Left ventricle myocardium inferior (tissue), 1 donor: ENCODE measurements around the gene FRMD6. TPM values are rescaled to one million over a fixed set of nuclear protein-coding genes. Genes with fewer than 3 reads are reported as not detected.

Experiments
- DNase-seq: peaks from one replicate; pipeline ENCODE4 v3.0.0-alpha.2; 2020
- H3K27ac ChIP-seq: fragments of 200-600 bp; replicated peaks from 2 replicates; pipeline ENCODE4 v1.8.0; 2021
- H3K27me3 ChIP-seq: fragments of 200-600 bp; 2 replicates; pipeline ENCODE4 v1.8.0; 2021; ENCODE audit warnings: low read depth
- H3K36me3 ChIP-seq: fragments of 200-600 bp; 2 replicates; pipeline ENCODE4 v1.8.0; 2021
- H3K4me1 ChIP-seq: fragments of 200-600 bp; 2 replicates; pipeline ENCODE4 v1.8.0; 2021
- H3K4me3 ChIP-seq: fragments of 200-600 bp; 2 replicates; pipeline ENCODE4 v1.8.0; 2021; ENCODE audit warnings: mild to moderate bottlenecking, moderate library complexity
- H3K9me3 ChIP-seq: fragments of 200-600 bp; replicated peaks from 2 replicates; pipeline ENCODE4 v1.8.0; 2021
- intact Hi-C: fragments of 100-400 bp; cut with micrococcal nuclease; formaldehyde crosslinking; loops from one replicate; pipeline ENCODE4 v1.11.0; 2022
- total RNA-seq: library from RNA; stranded (reverse); fragmentation: NEBNext Ultra II Directional; extraction: Animal tissue kit (Norgen Biotek cat#: 25700); gene quantifications from one replicate; pipeline ENCODE4 v1.2.1, GENCODE V29; 2021
- TF ChIP-seq, protein P1 (sequence below): fragments of 200-600 bp; IDR thresholded peaks from 2 replicates; pipeline ENCODE4 v1.8.0; 2021; ENCODE audit warnings: antibody characterized with exemption, mild to moderate bottlenecking, borderline replicate concordance
- donor health status: DM: no; HTN: yes; CAD: no; lungs with severe emphysema.

Gene FRMD6
- total RNA-seq, 1 donor from 2014 or later = 7.7 TPM

DNA sequence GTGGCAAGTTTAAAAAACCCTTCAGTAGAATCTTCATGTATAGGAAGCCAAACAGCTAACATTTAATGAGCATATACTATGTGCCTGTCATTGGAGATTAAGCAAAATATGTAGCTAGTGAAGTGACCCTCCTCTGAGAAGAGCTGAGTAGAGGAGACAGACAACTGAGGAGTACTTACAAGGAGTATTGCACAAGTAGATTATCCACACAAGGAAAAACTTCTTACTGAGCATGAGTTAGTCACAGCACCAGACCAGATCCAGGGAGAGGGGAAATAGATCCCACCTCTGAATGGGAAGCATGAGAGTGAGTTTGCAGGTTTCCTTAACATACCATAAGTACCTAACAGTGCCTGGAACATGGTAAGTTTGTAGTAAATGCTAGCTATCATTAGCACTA is 33.0 kb downstream of the FRMD6 start:
- TF ChIP-seq, protein P1, sequence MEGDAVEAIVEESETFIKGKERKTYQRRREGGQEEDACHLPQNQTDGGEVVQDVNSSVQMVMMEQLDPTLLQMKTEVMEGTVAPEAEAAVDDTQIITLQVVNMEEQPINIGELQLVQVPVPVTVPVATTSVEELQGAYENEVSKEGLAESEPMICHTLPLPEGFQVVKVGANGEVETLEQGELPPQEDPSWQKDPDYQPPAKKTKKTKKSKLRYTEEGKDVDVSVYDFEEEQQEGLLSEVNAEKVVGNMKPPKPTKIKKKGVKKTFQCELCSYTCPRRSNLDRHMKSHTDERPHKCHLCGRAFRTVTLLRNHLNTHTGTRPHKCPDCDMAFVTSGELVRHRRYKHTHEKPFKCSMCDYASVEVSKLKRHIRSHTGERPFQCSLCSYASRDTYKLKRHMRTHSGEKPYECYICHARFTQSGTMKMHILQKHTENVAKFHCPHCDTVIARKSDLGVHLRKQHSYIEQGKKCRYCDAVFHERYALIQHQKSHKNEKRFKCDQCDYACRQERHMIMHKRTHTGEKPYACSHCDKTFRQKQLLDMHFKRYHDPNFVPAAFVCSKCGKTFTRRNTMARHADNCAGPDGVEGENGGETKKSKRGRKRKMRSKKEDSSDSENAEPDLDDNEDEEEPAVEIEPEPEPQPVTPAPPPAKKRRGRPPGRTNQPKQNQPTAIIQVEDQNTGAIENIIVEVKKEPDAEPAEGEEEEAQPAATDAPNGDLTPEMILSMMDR = no peak
- no peak overlapping the region for H3K27ac ChIP-seq
- intact Hi-C loops = no loop called here
- H3K36me3 ChIP-seq = no peaks in the 10 kb centered on the region
- H3K27me3 ChIP-seq = no peaks in the 10 kb centered on the region
- H3K4me1 ChIP-seq = peaks cover 24% of the 10 kb centered on the region
- H3K4me3 ChIP-seq = no peak overlapping the region
- DNase-seq = no peak
- H3K9me3 ChIP-seq = no peaks in the 10 kb centered on the region

DNA sequence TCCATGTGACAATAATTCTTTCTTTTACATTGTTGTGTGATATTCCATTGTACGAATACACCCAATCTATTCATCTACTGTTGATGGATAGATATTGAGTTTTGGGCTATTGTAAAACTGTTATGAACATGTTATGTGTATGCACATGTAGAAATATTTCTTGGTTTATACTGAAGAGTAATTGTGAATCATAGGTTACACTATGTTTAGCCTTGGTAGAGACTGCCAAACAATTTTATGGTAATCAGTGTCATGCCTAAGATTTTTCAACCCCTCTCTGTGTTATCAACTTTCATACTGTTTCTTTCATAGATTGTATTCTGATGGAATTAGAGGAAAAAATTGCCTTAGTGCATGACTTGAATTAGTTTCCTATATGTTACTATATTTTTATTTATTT is 39.5 kb downstream of the FRMD6 start:
- Histone ChIP-seq H3K36me3 (peaks cover 13% of the 10 kb centered on the region), H3K4me3 (no peak overlapping the region), H3K27me3 (no peaks in the 10 kb centered on the region), H3K4me1 (peaks cover 16% of the 10 kb centered on the region), H3K27ac (no peak overlapping the region), H3K9me3 (no peaks in the 10 kb centered on the region)
- DNase-seq = no peak
- TF ChIP-seq, protein P1 = no peak
- intact Hi-C loops = no loop called here

DNA sequence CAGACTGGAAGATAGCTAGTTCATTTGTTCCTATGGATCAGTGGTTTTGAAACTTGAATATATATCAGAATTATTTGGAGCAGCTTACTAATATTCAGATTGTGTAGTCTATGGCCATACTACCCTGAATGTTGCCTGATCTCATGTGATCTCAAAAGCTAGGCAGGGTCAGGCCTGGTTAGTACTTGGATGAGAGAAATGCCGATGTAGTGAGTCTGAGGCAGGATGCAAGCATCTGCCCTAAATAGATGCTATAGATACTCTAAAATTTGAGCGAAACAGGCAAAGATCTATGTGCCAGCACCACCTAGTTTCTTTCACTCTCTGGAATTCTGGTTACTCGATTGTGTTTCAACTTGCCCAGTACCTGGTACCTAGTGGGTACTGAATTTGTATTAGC is 40.9 kb downstream of the FRMD6 start:
- Histone ChIP-seq H3K4me1 (peaks cover 2% of the 10 kb centered on the region), H3K4me3 (no peak overlapping the region), H3K27ac (no peak overlapping the region), H3K27me3 (no peaks in the 10 kb centered on the region), H3K9me3 (no peaks in the 10 kb centered on the region), H3K36me3 (peaks cover 13% of the 10 kb centered on the region)
- TF ChIP-seq, protein P1 = no peak
- intact Hi-C loops = no loop called here
- DNase-seq = no peak

DNA sequence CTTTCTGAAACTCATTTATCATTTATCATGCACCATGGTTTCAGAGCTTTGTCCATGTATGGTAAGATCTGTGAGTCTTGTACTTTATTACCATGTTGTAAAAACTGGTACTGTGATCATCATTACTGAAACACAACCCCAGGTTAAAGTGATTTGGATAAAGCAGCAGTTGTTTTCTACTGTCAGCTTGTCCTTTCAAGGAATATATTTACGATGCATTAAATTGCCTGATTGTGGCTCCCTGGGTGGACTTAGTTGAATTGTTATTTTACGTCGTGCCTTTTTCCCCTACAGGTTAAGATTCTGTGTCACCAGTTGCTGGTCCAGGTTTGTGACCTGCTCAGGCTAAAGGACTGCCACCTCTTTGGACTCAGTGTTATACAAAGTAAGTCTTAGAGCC is 46.1 kb downstream of the FRMD6 start:
- TF ChIP-seq, protein P1 = no peak
- Histone ChIP-seq H3K36me3 (peaks cover 18% of the 10 kb centered on the region), H3K27ac (no peak overlapping the region), H3K27me3 (no peaks in the 10 kb centered on the region), H3K4me1 (no peaks in the 10 kb centered on the region), H3K9me3 (no peaks in the 10 kb centered on the region), H3K4me3 (no peak overlapping the region)
- no peak for DNase-seq
- intact Hi-C loops = no loop called here

DNA sequence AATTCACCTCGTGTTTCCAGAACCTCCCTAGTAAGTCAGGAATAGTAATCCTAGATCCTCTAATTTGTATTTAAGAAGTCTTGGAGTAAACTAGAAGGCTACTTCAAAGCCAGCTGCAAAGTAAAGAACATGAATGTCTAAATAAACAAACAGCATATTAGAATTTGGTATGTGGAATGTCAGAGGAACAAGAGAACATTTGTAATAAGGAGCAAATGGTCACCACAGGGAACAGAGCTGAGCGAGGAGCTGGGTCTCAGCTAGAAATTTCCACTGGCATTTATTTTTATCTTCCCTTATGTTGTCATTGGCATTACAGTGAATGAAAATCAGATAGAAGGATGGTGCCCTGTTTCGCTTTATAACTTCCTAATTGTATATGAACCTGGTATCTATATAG is 50.2 kb downstream of the FRMD6 start:
- intact Hi-C loops = loop anchor here (10.0 kb wide), 1 partner anchor 47 kb away; the partner anchor contains the start of gene FRMD6
- Histone ChIP-seq H3K4me1 (no peaks in the 10 kb centered on the region), H3K27ac (no peak overlapping the region), H3K36me3 (peaks cover 32% of the 10 kb centered on the region), H3K4me3 (no peak overlapping the region), H3K9me3 (no peaks in the 10 kb centered on the region), H3K27me3 (no peaks in the 10 kb centered on the region)
- TF ChIP-seq, protein P1 = no peak
- no peak for DNase-seq
